Lower leg skin (tissue), 4 donors: ENCODE measurements around the gene KRT86. TPM values are rescaled to one million over a fixed set of nuclear protein-coding genes. Genes with fewer than 3 reads are reported as not detected.
A peak's percentile ranks its signal among the peaks of the same experiment; 100 is the strongest.
"Not testable (repeated sequence)": the region's sequence is repeated elsewhere in the genome, so short reads cannot be mapped to it uniquely, and the experiment has no call there.

Experiments used
- DNase-seq, 2 donors: peaks; one replicate each; pipeline ENCODE4 v3.0.0-alpha.2; 2019; ENCODE audit warnings: low spot score in 2 of 2
- H3K4me3 ChIP-seq: fragments of 200-600 bp; sonication (generic); 2 replicates; pipeline ENCODE4 v1.5.1; 2017; ENCODE audit warnings: mild to moderate bottlenecking, low read depth; ENCODE audit not compliant: poor library complexity, severe bottlenecking
- POLR2A ChIP-seq, 2 donors: fragments of 450-650 bp; IDR thresholded peaks; one replicate each; pipeline ENCODE4 v1.6.1; 2016 to 2017; ENCODE audit warnings: antibody characterized with exemption in 2 of 2, mild to moderate bottlenecking in 1 of 2, moderate library complexity in 1 of 2
- WGBS, 2 donors: methylation state at CpG; one replicate each; pipeline ENCODE4 v1.1.5; 2018; 5-methylcytosine and 5-hydroxymethylcytosine counted together
- intact Hi-C: fragments of 100-400 bp; cut with DNase I; formaldehyde crosslinking; loops from one replicate; pipeline ENCODE4 v1.15.0; 2023; ENCODE audit warnings: low total_unique reads
- total RNA-seq, 4 donors: library from RNA; depleted of rRNA; stranded (reverse); fragments of >200 nt; gene quantifications; one replicate each; pipeline ENCODE4 v1.1.0, GENCODE V29; 2016
- TF ChIP-seq, protein P1 (sequence below), 3 donors: fragments of 450-650 bp; IDR thresholded peaks; one replicate each; pipeline ENCODE4 v1.5.1; 2016; ENCODE audit warnings: antibody characterized with exemption in 3 of 3, mild to moderate bottlenecking in 3 of 3, moderate library complexity in 2 of 3

Gene KRT86
- total RNA-seq, 4 donors from 2014 or later: 0.86 to 298 (median 10.0) TPM; not detected in 1

DNA sequence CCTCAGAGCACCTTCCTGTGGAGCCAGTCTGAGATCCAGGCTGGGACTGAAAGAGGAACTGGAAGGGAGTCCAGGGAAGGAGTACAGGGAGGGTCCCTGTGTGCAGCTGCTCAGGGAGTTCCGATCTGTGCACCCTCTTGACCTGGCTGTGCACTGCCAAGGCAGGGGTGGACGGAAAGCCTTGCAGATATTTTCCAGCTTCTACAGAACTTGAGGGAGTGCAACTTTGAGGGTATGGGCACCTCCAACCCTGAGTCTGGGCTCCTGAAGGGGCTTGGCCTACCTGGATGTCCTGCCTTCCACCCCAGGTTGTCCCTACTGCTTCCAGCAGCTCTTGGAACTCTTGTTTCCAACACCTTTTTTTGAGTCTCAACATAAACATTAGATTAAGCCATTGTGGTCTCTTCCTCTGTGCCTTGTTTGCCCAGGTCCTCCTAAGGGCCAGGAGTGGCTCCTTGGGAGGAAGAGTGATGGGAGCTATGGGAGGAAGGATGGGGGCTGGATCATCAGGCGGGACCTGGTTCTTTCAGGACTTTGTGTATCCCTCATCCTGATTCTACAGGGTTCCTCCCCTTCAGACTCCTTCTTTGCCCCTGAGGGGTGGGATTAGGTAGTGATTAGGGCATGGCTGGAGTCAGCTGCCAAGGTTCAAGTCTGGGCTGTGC is 37.9 kb upstream of the KRT86 start:
- 93 to 94% methylated on average over 3 of the region's 3 CpGs for WGBS, 2 donors
- intact Hi-C loops: no loop called here
- peak in 1 of 2 donors; percentile 52 for DNase-seq
- TF ChIP-seq POLR2A (IDR thresholded peaks at IDR 0.05): no peak
- TF ChIP-seq, protein P1, sequence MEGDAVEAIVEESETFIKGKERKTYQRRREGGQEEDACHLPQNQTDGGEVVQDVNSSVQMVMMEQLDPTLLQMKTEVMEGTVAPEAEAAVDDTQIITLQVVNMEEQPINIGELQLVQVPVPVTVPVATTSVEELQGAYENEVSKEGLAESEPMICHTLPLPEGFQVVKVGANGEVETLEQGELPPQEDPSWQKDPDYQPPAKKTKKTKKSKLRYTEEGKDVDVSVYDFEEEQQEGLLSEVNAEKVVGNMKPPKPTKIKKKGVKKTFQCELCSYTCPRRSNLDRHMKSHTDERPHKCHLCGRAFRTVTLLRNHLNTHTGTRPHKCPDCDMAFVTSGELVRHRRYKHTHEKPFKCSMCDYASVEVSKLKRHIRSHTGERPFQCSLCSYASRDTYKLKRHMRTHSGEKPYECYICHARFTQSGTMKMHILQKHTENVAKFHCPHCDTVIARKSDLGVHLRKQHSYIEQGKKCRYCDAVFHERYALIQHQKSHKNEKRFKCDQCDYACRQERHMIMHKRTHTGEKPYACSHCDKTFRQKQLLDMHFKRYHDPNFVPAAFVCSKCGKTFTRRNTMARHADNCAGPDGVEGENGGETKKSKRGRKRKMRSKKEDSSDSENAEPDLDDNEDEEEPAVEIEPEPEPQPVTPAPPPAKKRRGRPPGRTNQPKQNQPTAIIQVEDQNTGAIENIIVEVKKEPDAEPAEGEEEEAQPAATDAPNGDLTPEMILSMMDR (IDR thresholded peaks at IDR 0.05): no peak
- H3K4me3 ChIP-seq: no peak overlapping the region

DNA sequence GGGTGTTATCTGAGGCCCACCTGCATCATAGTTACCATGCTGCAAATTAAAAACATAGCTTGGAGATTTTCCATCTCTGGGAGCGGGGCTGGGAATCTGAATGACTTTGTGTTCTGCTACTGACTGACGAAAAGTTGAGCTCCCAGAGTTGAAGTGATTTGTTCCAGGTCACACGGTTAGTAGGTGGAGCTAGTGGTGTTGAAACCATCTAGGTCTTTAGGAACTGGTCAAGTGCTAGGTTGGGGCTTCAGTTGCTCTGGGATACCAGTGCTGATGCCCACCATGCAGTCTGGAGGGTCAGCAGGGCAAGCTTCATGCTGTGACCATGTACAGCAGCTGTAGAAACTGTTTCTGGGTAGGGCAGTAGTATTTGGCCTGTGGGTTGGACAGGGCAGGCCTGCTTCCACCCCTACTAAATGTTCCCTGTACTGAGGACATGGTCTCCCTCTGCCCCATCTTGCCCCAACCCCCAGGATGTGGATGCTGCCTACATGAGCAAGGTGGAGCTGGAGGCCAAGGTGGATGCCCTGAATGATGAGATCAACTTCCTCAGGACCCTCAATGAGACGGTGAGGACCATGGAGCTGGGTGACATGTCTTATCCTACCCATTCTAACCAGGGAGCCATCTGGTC is 36.1 kb upstream of the KRT86 start:
- WGBS, 2 donors: 87 to 90% methylated on average over 4 of the region's 4 CpGs
- intact Hi-C loops: no loop called here
- TF ChIP-seq, protein P1 (IDR thresholded peaks at IDR 0.05): no peak
- no peak for TF ChIP-seq POLR2A (IDR thresholded peaks at IDR 0.05)
- no peak overlapping the region for H3K4me3 ChIP-seq
- peak in 1 of 2 donors; percentile 36 for DNase-seq

DNA sequence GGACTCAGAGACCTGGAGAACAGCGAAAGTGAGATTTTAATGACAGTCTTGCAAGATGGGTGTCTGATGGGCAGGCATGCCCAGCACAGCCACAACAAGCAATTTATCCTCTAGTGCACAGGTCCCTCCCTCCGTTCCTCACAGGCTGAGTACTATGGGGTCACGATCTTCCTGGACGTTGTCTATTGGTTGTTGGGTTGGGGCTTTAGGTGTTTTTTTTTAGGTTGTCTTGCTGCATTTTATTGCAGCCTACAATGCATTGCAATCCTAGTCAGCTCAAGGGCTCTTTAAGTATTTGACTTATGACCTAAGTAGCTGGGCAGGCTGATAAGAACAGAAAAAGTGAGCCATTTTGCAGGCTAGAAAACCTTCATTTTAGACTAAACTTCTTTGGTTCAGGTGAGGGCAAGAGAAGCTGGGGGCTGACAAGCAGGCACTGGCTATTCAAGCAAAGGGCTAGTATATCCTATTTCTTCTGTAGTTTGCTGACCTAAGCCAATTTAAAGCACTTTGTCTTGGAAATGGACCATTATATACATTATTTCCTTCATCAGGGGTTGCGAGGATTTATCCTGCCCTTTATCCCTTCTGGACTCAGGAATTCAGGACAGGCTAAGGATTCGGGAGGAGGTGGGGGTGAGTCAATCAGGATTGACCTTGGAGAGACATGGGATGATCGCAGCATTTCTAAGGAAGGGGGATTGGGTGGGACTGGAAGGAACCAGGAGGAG is 35.4 kb upstream of the KRT86 start:
- 92% methylated on average over 7 of the region's 7 CpGs for WGBS, 2 donors
- no peak overlapping the region for H3K4me3 ChIP-seq
- no peak for DNase-seq
- intact Hi-C loops: no loop called here
- no peak for TF ChIP-seq POLR2A (IDR thresholded peaks at IDR 0.05)
- TF ChIP-seq, protein P1 (IDR thresholded peaks at IDR 0.05): no peak

DNA sequence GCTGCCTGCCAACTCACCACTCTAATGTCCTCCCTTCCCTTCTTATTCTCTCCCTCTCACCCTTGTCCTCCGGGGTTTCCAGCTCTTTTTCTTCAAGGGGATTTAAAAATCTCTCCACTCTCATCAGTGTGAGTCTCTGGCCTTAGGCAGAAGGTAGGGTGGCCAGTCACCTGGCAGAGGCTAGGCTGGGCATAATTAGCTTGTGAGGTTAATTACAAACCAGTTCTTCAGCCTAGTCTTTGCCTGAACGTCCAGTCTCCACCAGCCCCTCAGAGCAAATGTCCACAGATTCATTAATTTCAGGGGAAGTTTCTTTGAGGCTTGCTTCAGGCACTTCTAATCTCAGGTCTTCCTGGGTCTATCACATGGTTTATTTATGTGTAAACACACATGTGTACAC is 34.7 kb upstream of the KRT86 start:
- intact Hi-C loops: no loop called here
- peak in 1 of 2 donors; percentile 34 for DNase-seq
- H3K4me3 ChIP-seq: no peak overlapping the region
- TF ChIP-seq POLR2A (IDR thresholded peaks at IDR 0.05): no peak
- TF ChIP-seq, protein P1 (IDR thresholded peaks at IDR 0.05): no peak
- 48 to 88% methylated on average over 2 of the region's 2 CpGs for WGBS, 2 donors

DNA sequence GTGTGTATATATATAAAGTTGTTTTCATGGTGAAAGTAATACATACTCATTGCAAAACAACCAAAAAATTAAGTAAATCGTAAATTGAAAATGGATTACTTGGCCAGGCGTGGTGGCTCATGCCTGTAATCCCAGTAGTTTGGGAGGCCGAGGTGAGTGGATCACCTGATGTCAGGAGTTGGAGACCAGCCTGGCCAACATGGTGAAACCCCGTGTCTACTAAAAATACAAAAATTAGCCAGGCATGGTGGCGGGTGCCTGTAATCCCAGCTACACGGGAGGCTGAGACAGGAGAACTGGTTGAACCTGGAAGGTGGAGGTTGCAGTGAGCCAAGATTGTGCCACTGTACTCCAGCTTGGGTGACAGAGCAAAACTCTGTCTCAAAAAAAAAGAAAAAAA is 34.2 kb upstream of the KRT86 start:
- intact Hi-C loops, H3K4me3 ChIP-seq: not testable (repeated sequence)
- DNase-seq: peak in 1 of 2 donors; percentile 36
- WGBS, 2 donors: 79 to 88% methylated on average over 6 of the region's 6 CpGs

DNA sequence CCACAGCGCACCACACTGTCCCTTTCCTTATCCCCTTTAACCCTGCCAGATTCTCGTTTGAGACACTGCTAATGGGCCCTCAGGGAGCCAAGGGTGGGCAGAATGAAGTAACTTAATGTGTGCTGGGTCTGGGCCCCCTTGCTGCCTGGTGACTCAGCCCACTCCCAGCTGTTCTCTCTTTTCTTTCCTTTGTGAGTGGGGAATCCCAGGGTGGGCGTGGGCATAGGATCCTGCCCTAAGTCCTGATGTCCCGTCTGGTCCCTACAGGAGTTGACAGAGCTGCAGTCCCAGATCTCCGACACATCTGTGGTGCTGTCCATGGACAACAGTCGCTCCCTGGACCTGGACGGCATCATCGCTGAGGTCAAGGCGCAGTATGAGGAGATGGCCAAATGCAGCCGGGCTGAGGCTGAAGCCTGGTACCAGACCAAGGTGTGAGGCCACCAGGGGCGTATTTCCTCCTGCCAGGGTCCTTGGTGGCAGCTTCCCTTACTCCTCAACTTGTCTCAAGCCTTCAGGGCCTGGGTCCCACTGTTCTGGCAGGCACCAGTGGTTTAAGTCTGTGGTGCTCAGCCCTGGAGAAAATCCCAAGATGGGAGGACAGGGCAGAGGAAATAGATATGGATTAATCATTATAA is 33.1 kb upstream of the KRT86 start:
- H3K4me3 ChIP-seq: no peak overlapping the region
- intact Hi-C loops: no loop called here
- 79 to 80% methylated on average over 11 of the region's 11 CpGs for WGBS, 2 donors
- no peak for TF ChIP-seq POLR2A (IDR thresholded peaks at IDR 0.05)
- TF ChIP-seq, protein P1 (IDR thresholded peaks at IDR 0.05): no peak
- peak in 1 of 2 donors; percentile 83 for DNase-seq
